Embryonic facial prominence (tissue), 1 donor: ENCODE results near the gene SORCS3.

Experiments used
- DNase-seq: peaks from one replicate; pipeline ENCODE4 v3.0.0-alpha.2; 2016; ENCODE audit errors: extremely low spot score

The SORCS3 gene

GRCh38 chr10:104777086-104777799 is 136.2 kb downstream of the SORCS3 start:
- DNase-seq, result no peak

- DNase-seq, result no peak
Observed at GRCh38 chr10:104778371-104778770, 137.3 kb downstream of the SORCS3 start.

GRCh38 chr10:104779701-104780100 is 138.6 kb downstream of the SORCS3 start:
- DNase-seq, result no peak

- DNase-seq, result no peak
Observed at GRCh38 chr10:104780165-104780564, 139.1 kb downstream of the SORCS3 start.

- no peak for DNase-seq
Observed at GRCh38 chr10:104780946-104781595, 140.0 kb downstream of the SORCS3 start.

GRCh38 chr10:104784452-104784851 is 143.4 kb downstream of the SORCS3 start:
- no peak for DNase-seq

GRCh38 chr10:104791471-104791870 is 150.4 kb downstream of the SORCS3 start:
- DNase-seq, result no peak

GRCh38 chr10:104795411-104795810 is 154.3 kb downstream of the SORCS3 start:
- no peak for DNase-seq

GRCh38 chr10:104796823-104797222 is 155.7 kb downstream of the SORCS3 start:
- no peak for DNase-seq

- DNase-seq, result no peak
Observed at GRCh38 chr10:104802941-104803340, 161.9 kb downstream of the SORCS3 start.

- DNase-seq, result no peak
Observed at GRCh38 chr10:104804880-104805279, 163.8 kb downstream of the SORCS3 start.

- no peak for DNase-seq
Observed at GRCh38 chr10:104806801-104807200, 165.7 kb downstream of the SORCS3 start.

- no peak for DNase-seq
Observed at GRCh38 chr10:104807581-104808310, 166.7 kb downstream of the SORCS3 start.

GRCh38 chr10:104809288-104810090 is 168.4 kb downstream of the SORCS3 start:
- DNase-seq, result no peak

- no peak for DNase-seq
Observed at GRCh38 chr10:104811166-104811565, 170.1 kb downstream of the SORCS3 start.

- no peak for DNase-seq
Observed at GRCh38 chr10:104816501-104816900, 175.4 kb downstream of the SORCS3 start.

- DNase-seq, result no peak
Observed at GRCh38 chr10:104819731-104820130, 178.6 kb downstream of the SORCS3 start.

GRCh38 chr10:104822088-104822487 is 181.0 kb downstream of the SORCS3 start:
- DNase-seq, result no peak

GRCh38 chr10:104824380-104825006 is 183.4 kb downstream of the SORCS3 start:
- peak; percentile 19 for DNase-seq

- no peak for DNase-seq
Observed at GRCh38 chr10:104831272-104831671, 190.2 kb downstream of the SORCS3 start.

- no peak for DNase-seq
Observed at GRCh38 chr10:104834580-104834979, 193.5 kb downstream of the SORCS3 start.
